GM12873 (cell line): ENCODE results near the gene STX7.

Source experiments
- TF ChIP-seq, protein P1 (sequence below): IDR thresholded peaks from 2 replicates; pipeline ENCODE4 v1.5.1; 2012; ENCODE audit warnings: low read depth, mild to moderate bottlenecking, moderate library complexity, low read length, control low read depth; ENCODE audit not compliant: insufficient read depth; ENCODE audit errors: missing control alignments

STX7 gene

DNA sequence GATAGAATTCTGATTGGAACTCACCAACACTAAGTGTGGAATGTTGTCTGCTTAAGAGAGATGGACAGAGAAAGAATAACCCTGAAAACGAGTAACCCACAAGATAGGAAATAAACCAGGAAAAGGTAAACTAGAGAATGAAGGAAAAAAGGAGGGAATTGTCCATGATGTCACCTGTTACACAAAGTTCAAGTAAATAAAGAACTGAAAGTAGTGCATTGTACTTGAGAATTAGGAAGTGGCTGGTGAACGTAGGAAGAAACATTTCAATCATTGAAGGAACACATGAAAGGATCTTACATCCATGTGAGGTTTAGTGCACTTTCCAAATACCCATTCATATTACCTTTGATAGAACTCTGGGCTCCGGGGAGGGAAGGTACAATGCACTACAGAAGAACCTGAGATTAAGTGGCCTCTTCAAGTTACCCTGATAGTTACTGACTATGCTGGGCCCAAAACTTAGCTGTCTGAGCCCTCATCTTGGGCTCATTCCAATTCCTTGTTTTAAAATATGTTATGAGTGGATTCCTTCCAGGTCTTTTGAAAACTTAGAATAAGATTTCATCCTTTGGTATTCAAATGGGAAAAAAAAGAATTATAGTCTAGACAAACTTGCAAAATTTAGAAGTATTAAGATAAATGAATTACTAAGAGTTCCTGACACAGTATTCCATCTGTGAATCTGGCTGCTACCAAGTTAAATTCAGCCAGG, 1.1 kb upstream of the STX7 start:
- TF ChIP-seq, protein P1, sequence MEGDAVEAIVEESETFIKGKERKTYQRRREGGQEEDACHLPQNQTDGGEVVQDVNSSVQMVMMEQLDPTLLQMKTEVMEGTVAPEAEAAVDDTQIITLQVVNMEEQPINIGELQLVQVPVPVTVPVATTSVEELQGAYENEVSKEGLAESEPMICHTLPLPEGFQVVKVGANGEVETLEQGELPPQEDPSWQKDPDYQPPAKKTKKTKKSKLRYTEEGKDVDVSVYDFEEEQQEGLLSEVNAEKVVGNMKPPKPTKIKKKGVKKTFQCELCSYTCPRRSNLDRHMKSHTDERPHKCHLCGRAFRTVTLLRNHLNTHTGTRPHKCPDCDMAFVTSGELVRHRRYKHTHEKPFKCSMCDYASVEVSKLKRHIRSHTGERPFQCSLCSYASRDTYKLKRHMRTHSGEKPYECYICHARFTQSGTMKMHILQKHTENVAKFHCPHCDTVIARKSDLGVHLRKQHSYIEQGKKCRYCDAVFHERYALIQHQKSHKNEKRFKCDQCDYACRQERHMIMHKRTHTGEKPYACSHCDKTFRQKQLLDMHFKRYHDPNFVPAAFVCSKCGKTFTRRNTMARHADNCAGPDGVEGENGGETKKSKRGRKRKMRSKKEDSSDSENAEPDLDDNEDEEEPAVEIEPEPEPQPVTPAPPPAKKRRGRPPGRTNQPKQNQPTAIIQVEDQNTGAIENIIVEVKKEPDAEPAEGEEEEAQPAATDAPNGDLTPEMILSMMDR, result no peak

DNA sequence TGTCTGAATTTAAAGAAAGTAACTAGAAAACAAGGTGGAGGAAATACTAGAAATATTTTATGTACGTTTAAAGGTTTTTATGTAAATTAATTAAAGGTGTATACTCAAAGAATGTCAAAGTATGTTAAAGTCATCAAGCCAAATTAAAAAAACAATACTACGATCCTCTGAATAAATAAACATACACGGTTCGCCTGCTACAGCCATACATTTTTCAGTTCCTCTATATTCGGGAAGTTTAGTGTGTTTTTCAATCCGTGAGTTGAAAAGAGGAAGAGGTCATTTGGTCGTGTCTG, 626 bp downstream of the STX7 start:
- TF ChIP-seq, protein P1, result no peak

DNA sequence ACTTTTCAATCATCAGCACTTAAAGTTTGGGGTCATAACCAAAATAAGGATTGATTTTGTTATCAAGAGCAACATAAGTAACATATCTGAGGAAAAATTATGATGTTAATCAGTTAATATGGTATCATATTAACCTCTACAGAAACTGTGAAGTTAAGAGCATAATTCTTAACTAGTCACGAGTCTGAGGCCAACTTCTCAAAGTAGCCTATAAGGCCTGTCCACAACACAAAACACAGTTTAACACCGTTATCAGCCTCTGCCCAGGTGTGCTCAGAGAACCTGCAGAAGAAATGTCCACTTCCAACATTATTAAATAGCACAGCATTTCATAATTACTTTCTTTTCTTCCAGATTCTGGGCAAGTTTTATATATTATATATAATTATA, 1.1 kb downstream of the STX7 start:
- TF ChIP-seq, protein P1, result no peak

DNA sequence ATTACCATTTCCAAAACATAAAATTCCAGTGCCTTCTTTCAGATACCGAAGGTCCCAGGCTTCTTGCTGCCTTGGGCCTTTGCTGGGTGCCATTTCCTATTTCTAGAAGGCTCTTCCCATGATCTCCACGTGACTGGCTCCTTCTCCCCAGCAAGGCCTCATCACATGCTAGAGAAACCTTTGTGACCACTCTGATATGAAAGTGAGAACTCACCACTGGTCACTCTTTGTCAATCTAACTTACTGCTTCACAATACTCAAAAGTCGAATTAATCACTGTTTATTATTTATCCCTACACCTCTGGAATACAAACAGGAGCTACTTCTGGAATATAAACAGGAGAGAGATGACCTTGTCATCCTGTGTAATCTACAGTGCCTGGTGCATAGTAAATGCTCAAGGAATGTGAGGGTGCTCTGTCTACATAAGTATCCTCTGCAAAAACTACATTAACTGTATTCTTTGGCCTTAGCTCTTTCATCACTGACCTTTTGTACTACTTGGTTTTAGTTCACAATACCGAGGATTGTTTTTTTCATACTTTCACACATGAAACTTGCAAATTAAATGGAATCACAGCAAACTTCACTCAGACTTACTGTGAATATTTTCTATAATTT, 1.6 kb downstream of the STX7 start:
- TF ChIP-seq, protein P1, result no peak

DNA sequence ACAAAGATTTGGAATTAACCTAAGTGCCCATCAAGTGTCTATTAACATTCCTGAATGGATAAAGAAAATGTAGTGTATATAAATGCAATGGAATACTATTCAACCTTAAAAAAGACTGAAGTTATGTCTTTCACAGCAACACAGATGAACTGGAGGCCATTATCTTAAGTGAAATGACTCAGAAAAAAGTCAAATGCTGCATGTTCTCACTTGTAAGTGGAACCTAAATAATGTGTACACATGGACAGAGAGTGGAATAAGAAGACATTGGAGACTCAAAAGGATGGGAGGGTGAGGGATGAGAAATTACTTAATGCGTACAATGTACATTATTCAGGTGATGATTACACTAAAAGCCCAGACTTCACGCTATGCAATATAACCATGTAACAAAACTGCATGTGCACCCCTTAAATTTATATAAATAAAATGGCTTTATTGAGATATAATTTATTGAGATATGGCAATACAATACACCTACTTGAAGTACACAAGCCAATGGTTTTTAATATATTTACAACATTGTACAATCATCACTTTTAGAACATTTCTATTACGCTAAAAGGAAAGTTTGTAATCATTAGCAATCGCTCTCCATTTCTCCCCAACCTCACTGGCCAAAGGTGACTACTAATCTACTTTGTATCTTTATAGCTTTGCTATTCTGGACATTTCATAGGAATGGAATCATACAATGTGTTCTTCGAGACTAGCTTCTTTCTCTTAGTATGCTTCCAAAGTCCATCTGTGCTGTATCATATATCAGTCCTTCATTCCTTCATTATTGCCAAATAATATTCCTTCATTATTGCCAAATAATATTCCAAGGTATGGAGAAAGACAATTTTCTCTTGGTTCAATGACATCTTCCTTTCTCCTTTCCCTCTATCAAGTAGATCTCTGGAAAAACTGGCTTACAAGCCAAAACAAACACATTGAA, 5.8 kb downstream of the STX7 start:
- TF ChIP-seq, protein P1, result no peak

DNA sequence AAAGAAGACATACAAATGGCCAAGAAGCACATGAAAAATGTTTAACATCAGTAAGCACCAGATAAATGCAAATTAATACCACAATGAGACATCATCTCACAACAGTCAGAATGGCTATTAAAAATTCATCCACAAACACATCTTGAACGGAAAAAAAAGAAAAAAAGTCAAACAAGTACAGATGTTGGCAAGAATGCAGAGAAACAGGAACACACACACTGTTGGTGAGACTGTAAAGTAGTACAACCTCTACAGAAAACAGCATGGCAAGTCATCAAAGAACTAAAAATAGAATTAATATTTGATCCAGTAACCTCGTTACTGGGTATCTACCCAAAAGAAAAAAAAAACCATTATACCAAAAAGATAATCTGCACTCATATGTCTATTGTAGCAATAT, 6.5 kb downstream of the STX7 start:
- TF ChIP-seq, protein P1, result no peak

DNA sequence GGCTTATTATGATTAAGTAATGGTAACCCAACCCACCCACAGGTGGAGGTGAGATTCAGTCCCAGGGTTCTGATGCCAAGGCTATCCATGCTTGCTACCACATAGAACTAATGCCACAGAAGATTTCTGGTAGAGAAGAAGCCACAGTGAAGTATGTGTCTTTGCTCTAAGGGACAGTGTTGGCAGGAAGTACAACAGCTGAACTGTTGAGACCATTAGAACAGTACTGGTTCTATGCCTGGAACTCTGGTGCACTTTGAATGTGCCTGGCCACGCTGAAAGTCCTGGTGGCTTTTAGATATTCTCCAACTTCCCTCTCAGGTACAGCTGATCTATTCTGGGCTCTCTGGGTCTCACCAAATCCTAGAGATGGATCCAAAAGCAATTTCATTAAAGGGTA, 7.8 kb downstream of the STX7 start:
- TF ChIP-seq, protein P1, result no peak
